Measurements from ENCODE around the gene CCDC85B. TPM values are rescaled to one million over a fixed set of nuclear protein-coding genes. Genes with fewer than 3 reads are reported as not detected.

The CCDC85B gene
- total RNA-seq, 1 experiment from 2014 or later, result 22.2 TPM

GRCh38 chr11:65917434-65918210 is 27.1 kb downstream of the CCDC85B start:
- in situ Hi-C loops (cut with HindIII; ENCODE audit: low pct_unique_long_range_greater_than_20kb, low sequenced_read_pairs), result no loop called here

DNA sequence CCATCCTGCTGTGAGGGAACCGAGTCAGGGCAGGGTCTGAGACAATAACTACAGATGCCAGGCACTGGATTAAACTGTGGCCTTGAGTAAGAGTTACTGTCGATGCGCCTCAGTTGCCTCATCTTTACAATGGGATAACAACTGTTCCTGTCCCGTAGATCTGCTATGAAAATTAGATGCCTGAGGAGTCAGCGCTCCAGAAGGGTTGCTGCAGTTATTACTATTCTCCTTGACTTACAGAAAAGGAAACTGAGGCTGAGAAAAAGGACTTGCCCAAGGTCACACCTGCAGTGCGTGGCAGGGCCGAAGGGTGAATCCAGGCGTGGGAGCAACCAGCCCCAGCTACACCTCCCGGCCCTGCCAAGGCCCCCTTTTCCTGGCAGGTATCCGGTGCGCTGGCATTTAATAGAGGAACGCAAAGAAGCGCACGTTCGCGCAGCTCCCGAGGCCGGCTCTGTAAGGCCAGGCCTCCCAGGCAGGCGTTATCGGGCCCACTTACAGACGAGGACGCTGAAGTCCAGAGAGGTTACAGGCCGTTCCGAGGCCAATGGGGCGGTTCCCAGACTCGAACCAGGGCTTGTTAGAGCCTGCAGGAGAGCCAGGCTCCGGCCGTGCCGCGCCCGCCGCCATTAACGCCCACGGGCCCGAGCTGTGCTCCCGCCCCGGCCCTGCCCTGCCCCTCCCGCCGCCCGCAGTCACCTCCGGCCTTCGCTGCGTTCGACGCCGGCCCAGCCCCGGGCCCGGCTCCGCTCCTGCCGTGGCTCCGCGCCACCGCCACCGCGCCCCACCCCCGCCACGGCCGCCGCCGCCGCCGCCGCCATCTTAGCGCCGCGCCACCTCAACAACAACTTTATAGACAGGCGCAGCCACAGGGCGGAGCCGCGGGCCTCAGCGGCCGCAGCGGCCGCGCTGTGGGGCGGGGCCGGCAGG is 28.0 kb downstream of the CCDC85B start, which contains the start of gene C11orf68:
C11orf68 (minus strand) TSS at position 852 of the 930 bp plus-strand sequence; CDS start at position 821, 31 bp downstream.
- DNase-seq (ENCODE audit: low read depth, low spot score), result no peak
- in situ Hi-C loops (cut with HindIII; ENCODE audit: low pct_unique_long_range_greater_than_20kb, low sequenced_read_pairs), result no loop called here

More at GRCh38 chr11:65917434-65918210, 27.1 kb downstream of the CCDC85B start:
- no peak for DNase-seq (ENCODE audit: low read depth, low spot score)

GRCh38 chr11:65919141-65919572 is 28.7 kb downstream of the CCDC85B start, which contains the start of gene DRAP1:
Gene DRAP1, plus strand, starts transcription at chr11:65919426. Its CDS starts 76 bp downstream, at chr11:65919502.
- in situ Hi-C loops (cut with HindIII; ENCODE audit: low pct_unique_long_range_greater_than_20kb, low sequenced_read_pairs), result no loop called here
- DNase-seq (ENCODE audit: low read depth, low spot score), result peak; percentile 95

- in situ Hi-C loops (cut with HindIII; ENCODE audit: low pct_unique_long_range_greater_than_20kb, low sequenced_read_pairs), result no loop called here
- DNase-seq (ENCODE audit: low read depth, low spot score), result no peak
Observed at GRCh38 chr11:65919573-65920371, 29.3 kb downstream of the CCDC85B start.

DNA sequence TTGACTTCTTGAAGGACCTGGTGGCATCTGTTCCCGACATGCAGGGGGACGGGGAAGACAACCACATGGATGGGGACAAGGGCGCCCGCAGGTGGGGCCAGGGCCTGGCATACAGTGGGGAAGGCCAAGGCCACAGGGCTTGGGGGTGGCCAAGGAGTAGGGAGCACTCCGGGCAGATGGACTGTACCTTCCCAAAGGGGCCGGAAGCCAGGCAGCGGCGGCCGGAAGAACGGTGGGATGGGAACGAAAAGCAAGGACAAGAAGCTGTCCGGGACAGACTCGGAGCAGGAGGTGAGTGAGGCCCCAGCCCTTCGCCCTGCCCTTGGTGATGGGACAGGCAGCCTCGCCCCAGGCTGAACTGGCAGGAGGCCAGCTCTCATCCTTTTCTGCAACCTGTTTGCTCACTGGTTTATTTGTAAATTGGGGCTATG is 29.9 kb downstream of the CCDC85B start:
- DNase-seq (ENCODE audit: low read depth, low spot score), result no peak
- in situ Hi-C loops (cut with HindIII; ENCODE audit: low pct_unique_long_range_greater_than_20kb, low sequenced_read_pairs), result no loop called here

GRCh38 chr11:65921033-65921555 is 30.6 kb downstream of the CCDC85B start:
- DNase-seq (ENCODE audit: low read depth, low spot score), result no peak
- in situ Hi-C loops (cut with HindIII; ENCODE audit: low pct_unique_long_range_greater_than_20kb, low sequenced_read_pairs), result no loop called here

DNA sequence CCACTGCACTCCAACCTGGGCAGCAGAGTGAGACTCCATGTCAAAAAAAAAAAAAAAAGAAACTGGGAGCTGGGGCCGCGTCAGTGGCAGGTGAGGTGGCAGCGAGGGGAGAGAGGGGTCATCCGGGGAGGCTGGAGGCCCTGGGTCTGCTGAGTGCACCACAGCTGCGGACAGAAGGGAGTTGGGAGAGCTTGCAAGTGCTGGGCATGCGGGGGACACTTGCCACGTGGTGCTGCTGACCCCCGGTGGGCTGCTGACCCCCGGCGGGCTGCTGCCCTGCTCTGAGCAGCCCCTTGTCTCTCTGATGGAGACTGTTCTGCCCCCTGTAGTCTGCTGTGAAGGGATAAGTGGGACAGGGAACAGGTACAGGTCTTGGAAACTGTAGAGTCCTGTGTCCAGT is 31.4 kb downstream of the CCDC85B start:
- no peak for DNase-seq (ENCODE audit: low read depth, low spot score)

DNA sequence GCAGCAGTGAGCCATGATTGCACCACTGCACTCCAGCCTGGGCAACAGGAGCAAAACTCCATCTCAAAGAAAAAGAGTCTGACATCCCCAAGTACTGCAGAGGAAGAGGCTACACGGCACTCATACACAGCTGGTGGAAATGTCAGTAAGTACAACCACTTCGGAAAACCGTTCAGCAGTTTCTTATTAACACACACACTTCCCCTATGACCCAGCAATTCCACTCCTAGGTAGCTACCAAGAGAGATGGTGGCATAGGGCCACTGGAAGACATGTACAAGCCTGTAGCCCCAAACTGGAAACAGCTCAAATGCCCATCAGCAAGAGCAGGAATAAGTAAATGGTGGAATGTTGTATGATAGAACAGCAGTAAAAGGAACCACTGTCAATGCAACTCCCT is 32.1 kb downstream of the CCDC85B start:
- no peak for DNase-seq (ENCODE audit: low read depth, low spot score)

More for the DNA sequence above, 31.4 kb downstream of the CCDC85B start:
- in situ Hi-C loops (cut with HindIII; ENCODE audit: low pct_unique_long_range_greater_than_20kb, low sequenced_read_pairs), result no loop called here

DNA sequence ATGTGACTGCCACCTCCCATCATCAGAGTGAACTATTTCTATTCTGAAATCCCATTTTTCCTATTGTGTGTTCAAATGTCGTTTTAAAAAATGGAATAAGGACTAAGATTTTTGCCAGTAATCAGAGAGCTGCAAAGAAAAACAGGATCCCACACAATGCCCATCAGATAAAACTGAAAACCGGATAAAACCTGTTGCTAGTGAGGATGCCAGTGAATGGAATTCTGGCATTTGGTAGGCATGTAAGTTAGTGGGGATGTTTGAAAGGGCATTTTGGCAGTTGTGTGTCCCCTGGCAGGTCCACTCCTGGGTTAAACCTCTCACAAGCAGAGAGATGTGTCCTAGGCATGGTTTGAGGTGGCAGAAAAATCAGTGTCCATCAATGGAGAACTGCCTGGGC is 34.9 kb downstream of the CCDC85B start:
- no peak for DNase-seq (ENCODE audit: low read depth, low spot score)
- in situ Hi-C loops (cut with HindIII; ENCODE audit: low pct_unique_long_range_greater_than_20kb, low sequenced_read_pairs), result no loop called here

More for the DNA sequence above, 32.1 kb downstream of the CCDC85B start:
- in situ Hi-C loops (cut with HindIII; ENCODE audit: low pct_unique_long_range_greater_than_20kb, low sequenced_read_pairs), result no loop called here

DNA sequence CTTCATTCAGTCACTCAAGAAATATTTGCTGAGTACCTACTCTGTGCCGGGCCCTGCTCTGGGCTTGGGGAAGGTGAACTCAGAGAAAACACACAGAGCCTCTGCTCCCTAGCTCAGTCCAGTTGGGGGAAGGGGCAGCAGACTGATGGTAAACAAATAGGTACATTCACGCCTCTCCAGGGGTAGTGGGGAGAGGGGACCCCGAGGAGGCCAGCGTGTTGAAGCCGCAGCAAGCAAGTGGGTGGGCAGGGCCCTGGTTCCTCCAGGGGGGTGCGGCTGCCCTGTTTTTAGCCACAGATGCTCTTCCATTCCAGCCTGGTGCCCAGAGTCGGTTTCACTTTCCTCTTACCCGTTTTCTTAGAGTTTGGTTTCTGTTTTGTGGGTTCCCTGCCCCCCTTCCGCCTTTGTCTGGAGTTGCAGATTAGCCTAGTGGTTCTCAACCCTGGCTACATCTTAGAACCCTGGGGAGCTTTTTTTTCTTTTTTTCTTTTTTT is 37.5 kb downstream of the CCDC85B start:
- DNase-seq (ENCODE audit: low read depth, low spot score), result no peak
- in situ Hi-C loops (cut with HindIII; ENCODE audit: low pct_unique_long_range_greater_than_20kb, low sequenced_read_pairs), result no loop called here

DNA sequence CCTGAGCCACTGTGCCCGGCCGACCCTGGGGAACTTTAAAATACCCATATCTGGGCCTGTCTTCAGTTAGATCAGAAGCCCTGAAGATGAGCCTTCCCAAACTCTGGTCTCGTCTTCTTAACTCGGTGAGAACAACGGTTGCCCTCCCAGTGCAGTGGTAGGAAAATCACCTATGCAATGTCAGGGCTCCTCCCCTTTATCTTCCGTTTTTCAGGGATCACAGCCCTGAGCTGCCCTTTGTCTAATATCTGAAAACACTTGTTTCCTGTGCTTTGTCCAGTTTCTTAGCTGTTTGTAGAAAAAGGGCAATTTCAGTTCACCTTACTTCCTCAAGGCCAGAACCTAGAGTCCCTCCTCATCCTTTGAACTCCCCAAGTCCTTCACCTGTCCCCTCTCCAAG is 38.2 kb downstream of the CCDC85B start:
- DNase-seq (ENCODE audit: low read depth, low spot score), result no peak
- in situ Hi-C loops (cut with HindIII; ENCODE audit: low pct_unique_long_range_greater_than_20kb, low sequenced_read_pairs), result no loop called here

GRCh38 chr11:65931773-65932557 is 41.5 kb downstream of the CCDC85B start:
- in situ Hi-C loops (cut with HindIII; ENCODE audit: low pct_unique_long_range_greater_than_20kb, low sequenced_read_pairs), result no loop called here
- DNase-seq (ENCODE audit: low read depth, low spot score), result no peak

GRCh38 chr11:65932558-65932919 is 42.1 kb downstream of the CCDC85B start:
- in situ Hi-C loops (cut with HindIII; ENCODE audit: low pct_unique_long_range_greater_than_20kb, low sequenced_read_pairs), result no loop called here
- peak; percentile 32 for DNase-seq (ENCODE audit: low read depth, low spot score)

DNA sequence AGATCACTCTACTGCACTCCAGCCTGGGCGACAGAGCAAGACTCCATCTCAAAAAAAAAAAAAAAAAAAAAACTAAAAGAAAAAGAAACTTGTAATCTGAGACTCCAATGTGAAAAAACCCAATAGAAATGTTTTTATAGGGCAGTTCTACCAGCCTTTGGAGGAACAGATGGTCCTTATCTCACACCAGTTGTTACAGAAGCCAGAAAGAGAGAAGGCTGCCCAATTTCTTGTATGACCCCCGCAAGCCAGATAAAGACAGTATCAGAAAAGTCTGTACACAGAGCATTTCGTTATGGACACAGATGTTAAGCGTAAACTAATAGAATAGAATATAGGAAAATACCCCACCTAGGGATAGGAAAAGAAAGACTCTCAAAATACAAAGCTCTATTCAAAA is 43.5 kb downstream of the CCDC85B start:
- DNase-seq (ENCODE audit: low read depth, low spot score), result no peak
- in situ Hi-C loops (cut with HindIII; ENCODE audit: low pct_unique_long_range_greater_than_20kb, low sequenced_read_pairs), result no loop called here

GRCh38 chr11:65937766-65938165 is 47.3 kb downstream of the CCDC85B start:
- DNase-seq (ENCODE audit: low read depth, low spot score), result no peak
- in situ Hi-C loops (cut with HindIII; ENCODE audit: low pct_unique_long_range_greater_than_20kb, low sequenced_read_pairs), result no loop called here
